NB4 (cell line): Measurements from ENCODE around the gene EEF1A1.

Source experiments
- MYC ChIP-seq: IDR thresholded peaks from 2 replicates; pipeline ENCODE4 v1.6.1; 2011; ENCODE audit warnings: low read depth, low read length
- POLR2A ChIP-seq: IDR thresholded peaks from 2 replicates; pipeline ENCODE4 v1.6.1; 2011; ENCODE audit warnings: mild to moderate bottlenecking; ENCODE audit not compliant: insufficient read length; ENCODE audit errors: extremely low read depth
- TF ChIP-seq, protein P1 (sequence below): IDR thresholded peaks from one replicate; pipeline ENCODE4 v1.5.1; 2012; ENCODE audit warnings: low read depth, low read length
- TF ChIP-seq, protein P2 (sequence below): IDR thresholded peaks from 2 replicates; pipeline ENCODE4 v1.6.1; 2011; ENCODE audit warnings: low read depth, low read length

DNA sequence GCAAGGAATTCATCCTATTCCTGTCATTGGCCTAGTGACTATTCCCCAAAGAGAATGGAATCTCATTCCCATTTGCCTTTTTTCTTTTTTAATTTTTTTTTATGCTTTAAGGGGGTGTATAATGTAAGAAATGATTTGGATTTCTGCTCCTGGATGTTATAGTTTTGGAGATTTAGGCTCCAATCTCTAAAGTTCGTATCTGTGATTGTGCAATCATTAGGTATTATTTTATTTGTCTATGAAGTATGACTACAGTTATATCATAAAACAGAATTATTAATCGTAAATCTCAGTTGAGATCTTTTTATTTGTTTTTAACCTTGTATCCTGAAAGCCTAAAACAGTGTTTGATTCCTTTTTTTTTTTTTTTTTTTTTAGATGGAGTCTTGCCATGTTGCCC is 41.7 kb upstream of the EEF1A1 start:
- TF ChIP-seq, protein P1, sequence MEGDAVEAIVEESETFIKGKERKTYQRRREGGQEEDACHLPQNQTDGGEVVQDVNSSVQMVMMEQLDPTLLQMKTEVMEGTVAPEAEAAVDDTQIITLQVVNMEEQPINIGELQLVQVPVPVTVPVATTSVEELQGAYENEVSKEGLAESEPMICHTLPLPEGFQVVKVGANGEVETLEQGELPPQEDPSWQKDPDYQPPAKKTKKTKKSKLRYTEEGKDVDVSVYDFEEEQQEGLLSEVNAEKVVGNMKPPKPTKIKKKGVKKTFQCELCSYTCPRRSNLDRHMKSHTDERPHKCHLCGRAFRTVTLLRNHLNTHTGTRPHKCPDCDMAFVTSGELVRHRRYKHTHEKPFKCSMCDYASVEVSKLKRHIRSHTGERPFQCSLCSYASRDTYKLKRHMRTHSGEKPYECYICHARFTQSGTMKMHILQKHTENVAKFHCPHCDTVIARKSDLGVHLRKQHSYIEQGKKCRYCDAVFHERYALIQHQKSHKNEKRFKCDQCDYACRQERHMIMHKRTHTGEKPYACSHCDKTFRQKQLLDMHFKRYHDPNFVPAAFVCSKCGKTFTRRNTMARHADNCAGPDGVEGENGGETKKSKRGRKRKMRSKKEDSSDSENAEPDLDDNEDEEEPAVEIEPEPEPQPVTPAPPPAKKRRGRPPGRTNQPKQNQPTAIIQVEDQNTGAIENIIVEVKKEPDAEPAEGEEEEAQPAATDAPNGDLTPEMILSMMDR, result no peak
- TF ChIP-seq POLR2A, result no peak
- TF ChIP-seq, protein P2, sequence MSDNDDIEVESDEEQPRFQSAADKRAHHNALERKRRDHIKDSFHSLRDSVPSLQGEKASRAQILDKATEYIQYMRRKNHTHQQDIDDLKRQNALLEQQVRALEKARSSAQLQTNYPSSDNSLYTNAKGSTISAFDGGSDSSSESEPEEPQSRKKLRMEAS, result no peak
- TF ChIP-seq MYC, result no peak
